GM11168 (cell line): Measurements from ENCODE around the gene GAS6.

Source experiments
- in situ Hi-C: fragments of 300-500 bp; cut with MboI; formaldehyde crosslinking; loops from one replicate; pipeline ENCODE4 v1.12.0; 2022; ENCODE audit warnings: low sequenced_read_pairs; ENCODE audit not compliant: unreplicated experiment

The GAS6 gene

DNA sequence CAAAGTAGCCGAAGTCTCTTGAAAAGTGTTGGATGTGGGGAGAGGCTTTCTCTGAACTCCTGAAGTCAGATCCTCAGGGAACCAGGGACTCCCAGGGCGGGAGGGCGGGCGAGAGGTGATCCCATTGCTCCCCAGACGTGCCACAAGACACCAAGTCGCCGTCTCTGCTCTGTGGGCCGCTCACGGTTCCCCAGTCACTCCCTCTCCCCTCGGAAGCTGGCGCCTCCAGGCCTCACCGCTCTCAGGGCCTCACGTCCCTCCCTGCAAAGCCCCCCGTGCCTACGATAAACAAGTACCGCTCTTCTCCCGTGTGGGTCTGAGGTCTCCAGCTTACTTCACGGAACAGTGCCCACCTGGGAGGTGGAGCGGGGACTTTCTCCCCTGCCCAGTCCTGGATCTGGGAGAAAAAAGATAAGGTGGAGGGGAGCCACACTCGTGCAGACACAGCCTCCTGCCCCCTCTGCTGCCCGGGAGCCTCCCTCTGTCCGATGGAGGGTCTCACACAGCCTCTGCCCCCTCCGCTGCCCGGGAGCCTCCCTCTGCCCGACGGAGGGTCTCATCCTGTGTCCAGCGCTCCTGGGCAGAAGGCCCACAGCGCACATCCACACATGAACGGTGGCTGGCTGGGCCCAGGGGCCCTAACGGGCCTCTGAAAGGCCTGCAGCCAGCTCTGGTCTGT lies 50.7 kb downstream of the GAS6 start:
- in situ Hi-C loops = no loop called here

DNA sequence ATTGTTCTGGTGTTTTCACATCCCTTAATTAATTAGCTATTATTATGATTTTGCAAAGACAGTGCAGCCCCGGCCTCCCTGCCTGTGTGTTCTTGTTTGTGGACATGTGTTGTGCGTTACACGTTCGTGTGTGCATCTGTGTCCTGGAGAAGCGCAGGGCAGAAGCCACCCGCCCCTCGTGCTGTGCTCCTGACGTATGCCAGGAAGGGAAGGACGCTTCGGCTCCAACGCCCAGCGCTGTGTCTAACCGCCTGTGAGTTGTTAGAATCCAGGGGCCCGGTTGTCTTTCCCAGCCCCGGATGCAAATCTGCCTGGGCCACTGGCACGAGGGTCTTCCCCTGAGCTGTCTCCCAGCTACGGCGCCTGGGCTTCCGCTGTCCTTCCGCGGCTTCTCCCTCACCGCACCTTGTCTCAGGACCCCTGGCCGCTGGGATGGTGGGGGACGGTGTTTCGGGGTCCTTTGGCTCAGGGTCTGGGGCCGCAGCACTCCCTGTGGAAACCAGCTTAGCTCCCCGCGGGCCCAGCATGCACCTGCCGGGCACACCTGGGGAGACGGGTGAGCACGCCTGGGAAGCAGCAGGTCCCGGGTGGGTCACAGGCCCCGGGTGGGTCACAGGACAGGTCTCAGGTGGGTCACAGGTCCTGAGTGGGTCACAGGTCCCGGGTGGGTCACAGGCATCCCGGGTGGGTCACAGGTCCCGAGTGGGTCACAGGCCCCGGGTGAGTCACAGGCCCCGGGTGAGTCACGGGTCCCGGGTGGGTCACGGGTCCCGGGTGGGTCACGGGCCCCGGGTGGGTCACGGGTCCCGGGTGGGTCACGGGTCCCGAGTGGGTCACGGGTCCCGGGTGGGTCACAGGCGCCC lies 51.5 kb downstream of the GAS6 start:
- in situ Hi-C loops = no loop called here

DNA sequence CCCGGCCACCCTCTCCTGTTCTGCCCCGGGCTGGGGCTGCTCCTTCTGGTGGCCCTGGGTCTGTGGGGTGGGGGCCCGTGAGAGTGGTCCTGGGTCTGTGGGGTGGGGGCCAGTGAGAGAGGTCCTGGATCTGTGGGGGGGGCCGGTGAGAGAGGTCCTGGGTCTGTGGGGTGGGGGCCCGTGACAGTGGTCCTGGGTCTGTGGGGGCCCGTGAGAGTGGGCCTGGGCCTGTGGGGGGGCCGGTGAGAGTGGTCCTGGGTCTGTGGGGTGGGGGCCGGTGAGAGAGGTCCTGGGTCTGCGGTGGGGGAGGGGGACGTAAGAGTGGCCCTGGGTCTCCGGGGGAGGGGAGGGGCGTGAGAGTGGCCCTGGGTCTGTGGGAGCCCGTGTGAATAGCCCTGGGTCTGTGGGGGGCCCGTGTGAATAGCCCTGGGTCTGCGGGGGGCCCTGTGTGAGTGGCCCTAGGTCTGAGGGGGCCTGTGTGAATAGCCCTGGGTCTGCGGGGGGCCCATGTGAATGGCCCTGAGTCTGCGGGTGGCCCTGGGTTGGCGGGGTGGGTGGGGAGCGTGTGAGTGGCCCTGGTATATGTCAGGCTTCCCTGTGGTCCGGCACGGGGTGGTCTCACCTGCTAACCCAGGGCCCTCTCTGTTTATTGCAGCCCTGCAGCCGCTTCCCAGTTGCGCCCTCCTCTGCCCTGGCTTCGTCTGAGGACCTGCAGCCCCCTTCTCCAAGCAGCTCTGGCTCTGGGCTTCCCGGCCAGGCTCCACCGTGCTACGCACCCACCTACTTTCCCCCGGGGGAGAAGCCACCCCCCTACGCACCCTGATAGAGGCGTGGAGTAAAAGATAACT lies 52.6 kb downstream of the GAS6 start:
- in situ Hi-C loops = no loop called here

DNA sequence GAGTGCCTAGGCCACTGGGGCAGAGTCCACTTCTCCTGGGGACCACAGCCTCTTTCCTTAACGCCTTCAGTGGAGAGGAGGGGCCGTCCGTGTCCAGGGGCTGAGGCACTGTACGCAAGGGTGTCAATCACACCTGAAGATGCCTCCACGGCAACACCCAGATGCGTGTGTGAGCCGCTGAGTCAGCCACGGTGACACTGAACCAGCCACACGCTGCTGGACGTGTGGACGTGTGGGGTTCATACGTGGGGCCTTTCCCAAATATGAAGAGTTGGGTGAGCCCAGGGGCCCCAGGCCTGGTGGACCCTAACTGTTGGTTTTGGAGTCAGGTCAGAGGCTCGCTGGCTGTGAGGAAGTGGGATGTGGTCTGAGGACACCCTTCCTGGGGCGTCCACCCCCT lies 53.2 kb downstream of the GAS6 start:
- in situ Hi-C loops = no loop called here

DNA sequence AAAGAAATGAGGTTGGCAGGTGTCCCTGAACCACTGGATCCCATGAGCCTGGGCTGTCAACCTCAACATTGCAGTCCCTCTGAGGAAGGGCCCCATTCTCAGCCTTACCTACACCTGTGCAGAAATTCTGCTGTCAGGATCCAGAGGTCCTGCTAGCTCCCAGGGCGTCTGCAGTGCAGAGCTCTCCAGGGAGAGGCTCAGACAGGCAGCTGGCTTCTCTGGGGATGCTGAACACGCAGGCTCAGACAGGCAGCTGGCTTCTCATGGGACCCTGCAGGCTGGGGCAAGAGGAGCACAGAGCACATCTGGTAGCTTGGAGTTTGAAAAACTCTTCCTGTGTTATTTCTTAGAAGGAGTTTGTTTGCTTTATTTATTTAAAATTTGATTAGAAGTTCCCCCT lies 53.9 kb downstream of the GAS6 start:
- in situ Hi-C loops = no loop called here

DNA sequence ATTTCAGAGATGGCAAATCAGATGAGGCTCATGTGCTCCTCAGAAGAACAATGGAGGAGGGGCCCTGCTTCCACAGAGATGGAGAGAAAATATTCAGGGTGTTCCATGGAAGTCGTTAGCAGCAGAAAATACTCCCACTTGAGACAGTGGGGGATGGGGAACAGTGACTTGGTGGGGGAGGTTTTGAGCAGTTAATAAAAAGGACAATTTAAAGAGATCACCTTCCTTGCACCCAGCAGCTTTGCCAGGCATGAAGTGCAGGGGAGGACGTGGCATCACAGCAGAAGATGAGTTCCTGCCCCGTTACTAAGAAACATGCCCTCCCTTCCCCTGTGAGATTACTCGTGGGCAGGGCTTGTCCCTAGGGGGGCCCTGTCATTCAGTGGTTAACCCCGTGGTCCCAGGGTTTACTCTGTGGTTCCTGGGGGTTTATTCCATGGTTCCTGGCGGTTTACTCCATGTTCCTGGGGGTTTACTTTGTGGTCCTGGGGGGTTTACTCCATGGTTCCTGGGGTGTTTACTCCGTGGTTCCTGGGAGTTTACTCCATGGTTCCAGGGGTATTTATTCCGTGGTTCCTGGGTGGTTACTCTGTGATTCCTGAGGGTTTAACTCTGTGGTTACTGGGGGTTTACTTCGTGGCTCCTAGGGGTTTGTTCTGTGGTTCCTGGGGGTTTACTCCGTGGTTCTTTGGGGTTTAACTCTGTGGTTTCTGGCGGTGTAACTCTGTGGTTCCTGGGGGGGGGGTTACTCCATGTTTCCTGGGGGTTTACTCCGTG lies 55.6 kb downstream of the GAS6 start:
- in situ Hi-C loops = no loop called here

DNA sequence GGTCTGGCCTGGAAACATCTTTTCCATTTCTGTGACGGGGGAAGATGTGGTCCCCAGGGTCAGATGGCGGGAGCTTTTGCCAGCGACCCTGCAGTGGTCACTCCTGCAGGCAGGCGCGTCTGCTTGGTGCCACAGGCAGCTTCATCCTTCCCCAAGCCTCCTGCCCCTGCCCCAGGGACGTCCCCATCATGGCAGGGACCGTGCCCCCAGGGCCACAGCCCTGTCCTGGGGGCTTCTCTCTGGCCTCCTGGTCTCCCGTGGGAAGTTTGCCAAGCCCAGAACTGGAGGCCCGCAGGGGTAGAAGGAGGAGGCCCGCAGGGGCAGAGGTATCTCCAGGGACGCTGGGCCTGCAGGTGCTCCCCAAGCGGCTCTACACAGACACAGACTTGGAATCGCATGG lies 57.4 kb downstream of the GAS6 start:
- in situ Hi-C loops = no loop called here

DNA sequence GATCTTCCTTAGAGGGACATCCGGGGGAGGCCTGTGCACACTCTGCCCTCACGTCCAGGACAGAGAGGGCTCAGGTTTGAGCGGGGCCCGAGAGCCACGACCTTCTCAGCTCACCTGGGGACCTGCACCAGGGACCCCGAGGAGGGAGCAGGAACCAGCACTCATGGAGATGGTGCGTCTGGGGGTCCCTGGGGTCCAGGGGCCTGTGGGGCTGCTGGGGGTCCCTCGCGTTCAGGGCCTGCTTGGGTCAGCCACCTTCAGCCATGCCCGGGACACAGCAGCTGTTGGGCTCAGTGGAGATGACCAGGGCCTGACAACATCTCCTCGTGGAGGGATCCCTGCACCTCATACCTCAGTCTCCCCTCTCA lies 57.8 kb downstream of the GAS6 start:
- in situ Hi-C loops = no loop called here

DNA sequence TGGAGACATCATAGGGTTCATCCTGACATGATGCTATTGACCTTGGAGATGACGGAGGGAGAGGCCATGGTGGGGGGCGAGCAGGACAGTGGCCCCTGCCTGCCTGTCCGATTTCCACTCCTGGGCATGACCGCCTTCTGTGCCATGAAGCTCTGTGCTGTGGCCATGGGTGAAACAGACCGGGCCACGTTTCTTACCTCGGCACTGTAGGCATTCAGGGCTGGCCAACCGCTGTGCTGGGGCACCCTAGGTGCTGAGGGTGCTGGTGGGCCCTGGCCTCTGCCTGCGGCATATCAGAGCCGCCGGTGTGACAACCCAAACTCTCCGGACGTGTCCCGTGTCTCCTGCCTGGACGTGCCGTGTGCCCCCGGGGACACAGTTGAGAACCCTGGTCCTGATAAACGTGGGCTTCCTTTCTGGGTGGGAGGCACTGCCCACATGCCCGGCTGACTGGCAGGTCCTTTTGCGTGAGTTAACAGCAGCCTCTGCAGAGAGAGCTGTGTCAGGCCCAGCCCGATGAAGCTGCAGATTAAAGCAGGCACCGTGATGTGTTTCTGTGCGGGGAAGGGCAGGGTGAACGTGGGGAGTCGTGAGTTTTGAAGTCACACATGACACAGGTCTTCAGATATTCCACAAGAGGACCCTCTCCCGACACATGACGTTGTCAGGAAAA lies 58.3 kb downstream of the GAS6 start:
- in situ Hi-C loops = no loop called here

DNA sequence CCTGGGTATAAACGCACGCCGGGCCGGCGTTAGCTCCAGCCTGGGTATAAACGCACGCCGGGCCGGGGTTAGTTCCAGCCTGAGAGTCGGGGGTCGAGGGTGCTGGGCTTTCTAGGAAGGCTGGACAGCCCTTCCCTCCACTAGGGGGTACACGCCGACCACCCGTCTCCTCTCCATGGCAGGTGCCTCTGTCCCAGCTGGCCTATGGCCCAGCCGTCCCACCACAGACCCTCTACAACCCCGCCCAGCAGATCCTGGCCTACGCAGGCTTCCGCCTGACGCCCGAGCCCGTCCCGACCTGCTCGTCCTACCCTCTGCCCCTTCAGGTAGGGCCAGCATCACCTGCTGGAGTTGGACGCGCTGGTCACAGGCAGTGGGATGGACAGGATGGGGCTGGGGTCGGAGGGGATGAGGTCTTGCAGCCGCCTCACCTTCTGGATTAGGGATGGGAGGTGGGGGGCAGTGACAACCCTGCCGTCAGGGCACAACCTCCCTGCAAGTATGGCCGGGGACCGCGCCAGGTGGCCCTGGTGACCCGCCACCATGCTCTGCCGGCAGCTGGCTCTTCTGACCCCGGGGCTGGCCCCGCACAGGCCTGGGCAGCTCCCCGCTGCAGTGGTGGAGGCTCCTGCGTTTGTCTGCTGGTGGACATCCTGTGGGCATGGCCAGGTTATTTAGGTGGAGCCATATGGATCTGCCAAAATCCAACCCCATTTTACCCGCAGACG lies 59.0 kb downstream of the GAS6 start:
- in situ Hi-C loops = no loop called here

DNA sequence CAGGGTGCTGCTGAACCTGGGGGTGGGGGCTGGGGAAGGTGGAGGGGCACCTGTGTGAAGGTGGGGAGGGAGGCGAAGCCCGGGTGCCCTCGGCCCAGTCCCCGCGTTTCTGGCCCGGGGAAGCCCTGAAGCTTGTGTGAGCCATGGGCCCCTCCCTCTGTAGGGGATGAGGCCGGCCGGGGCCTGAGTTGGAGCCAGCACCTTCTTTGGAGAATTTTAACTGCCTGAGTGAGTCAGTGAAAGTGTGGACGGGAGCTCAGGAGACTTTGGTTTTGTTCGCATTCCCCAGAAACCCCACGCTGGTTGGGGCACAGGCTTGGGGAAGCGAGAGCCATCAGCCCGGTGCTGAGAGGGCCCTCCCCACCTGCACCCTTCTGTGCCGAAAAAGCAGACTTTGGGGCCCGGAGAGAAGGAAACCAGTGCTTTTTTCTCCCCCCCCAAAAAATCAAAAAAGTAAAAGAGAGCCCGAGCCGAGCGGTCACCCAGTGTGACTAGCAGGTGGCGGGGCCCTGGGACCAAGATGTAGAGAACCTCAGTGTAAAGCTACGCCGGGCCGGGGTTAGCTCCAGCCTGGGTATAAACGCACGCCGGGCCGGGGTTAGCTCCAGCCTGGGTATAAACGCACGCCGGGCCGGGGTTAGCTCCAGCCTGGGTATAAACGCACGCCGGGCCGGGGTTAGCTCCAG lies 59.7 kb downstream of the GAS6 start:
- in situ Hi-C loops = no loop called here

DNA sequence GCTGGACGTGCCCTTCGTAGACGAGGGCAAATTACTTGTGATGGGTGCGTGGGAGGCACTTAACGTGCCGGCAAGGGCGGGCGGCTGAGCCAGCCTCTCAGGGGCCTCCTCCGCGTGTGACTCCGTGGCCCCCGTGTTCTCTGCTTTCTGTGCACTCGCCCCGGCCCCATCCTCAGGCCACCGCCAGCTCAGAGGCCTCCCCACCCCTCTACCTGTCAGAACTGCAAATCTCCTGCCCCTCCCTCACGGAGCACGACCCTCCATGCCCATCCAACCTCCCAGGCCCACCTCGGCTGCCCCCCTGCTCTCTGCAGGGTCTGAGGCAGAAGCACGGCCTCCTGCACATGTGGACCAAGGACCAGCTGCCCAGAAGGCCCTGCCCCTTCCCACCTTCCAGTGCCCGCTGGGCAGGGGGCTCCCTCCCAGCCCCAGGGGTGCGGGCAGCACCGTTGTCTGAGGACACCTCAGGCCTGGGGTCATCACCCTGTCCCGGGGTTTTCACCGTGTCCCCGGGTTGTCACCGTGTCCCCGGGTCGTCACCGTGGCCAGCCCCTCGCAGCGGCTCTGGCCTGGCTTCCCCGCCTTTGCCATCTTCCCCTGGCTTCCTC lies 60.4 kb downstream of the GAS6 start:
- in situ Hi-C loops = no loop called here

DNA sequence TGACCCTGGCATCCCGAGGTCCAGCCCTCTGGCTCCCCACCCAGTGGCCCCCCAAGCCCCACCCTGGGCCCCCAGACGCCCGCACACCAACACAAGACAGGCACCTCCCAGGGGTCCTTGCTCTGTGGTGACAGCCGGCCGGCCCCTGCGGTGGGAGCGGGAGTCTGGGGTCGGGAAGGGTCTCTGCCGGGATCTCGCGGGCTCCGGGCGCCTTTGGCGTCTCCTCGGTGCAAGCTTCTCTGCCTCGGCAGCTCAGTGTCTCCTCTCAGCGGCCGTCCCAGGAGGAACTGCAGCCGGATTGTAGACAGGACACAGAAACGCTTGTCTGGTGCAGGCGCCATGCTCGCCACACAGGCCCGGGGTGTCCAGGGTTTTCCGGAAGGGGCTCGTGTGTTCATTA lies 61.1 kb downstream of the GAS6 start:
- in situ Hi-C loops = no loop called here

DNA sequence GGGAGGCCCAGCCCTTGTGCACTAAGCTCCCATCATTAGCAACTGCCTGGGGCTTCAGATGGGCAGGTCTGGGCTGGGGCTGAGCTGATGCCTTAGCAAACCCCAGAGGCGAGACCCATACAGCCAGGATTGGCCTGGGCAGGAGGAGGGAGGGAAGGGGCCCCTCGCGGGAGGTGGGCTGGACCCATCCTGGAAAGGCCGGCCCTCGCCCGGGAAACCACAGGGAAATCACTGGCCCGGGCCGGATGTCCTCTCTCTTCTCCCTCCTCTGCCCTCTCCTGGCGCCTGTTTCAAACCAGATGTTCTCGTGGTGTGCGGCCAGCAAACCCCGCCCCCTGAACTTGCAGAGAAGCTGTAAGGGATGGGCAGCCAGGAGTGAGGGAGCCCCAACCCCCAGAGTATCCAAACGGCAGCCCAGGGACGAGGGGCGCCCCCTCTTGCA lies 61.8 kb downstream of the GAS6 start:
- in situ Hi-C loops = no loop called here

DNA sequence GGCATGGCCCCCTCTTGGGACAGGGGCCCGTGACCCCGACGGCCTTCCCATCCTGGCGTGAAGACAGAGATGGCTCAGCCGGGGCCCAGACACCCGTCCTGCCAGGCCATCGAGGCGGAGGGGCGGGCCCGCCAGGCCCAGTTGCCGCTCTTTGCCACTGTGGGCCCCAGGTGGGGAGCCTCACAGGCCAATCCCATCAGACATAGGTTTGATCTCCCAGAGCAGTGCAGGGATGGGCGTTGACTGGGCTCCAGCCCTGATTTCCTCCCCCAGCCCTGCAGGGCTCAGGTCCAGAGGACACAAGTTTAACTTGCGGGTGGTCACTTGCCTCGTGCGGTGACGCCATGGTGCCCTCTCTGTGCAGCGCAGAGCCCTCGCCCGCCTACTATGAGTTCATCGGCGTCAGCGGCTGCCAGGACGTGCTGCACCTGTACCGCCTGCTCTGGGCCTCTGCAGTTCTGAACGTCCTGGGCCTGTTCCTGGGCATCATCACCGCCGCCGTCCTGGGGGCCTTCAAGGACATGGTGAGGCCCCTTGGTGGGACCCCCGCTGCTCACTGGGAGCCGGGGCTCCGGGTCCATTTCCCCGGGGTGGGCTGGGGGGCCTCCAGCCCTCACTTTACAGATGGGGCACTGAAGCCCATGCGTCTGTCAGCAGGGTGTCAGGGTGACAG lies 62.5 kb downstream of the GAS6 start:
- in situ Hi-C loops = no loop called here

DNA sequence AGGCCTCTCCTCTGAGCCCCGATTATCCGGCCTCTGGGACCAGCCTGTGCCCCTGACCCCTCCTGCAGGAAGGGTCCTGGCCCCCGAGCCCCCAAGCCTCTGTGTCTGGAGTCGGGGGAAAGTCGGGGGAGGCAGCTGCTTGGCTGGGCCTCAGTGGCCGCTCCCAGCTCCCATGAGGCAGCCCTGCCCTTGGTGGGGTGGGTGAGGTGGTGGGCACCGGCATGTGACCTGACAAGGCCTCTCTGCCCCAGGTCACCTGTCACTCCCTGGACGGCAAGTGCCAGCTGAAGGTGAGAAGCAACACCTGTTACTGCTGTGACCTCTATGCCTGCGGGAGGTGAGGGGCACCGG lies 63.3 kb downstream of the GAS6 start:
- in situ Hi-C loops = no loop called here

DNA sequence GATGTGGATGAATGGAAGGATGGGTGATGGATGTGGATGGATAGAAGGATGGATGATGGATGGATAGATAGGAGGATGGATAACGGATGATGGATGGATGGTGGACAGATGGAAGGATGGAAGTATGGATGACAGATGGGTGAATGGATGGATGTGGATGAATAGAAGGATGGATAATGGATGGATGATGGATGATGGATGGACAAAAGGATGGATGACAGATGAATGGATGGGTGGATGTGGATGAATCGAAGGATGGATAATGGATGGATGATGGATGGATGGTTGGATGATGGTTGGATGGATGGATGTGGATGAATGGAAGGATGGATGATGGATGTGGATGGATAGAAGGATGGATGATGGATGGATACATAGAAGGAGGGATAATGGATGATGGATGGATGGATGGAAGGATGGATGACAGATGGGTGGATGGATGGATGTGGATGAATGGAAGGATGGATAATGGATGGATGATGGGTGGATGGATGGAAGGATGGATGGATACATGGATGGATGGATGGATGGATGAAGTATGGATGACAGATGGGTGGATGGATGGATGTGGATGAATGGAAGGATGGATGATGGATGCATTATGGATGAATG lies 65.6 kb downstream of the GAS6 start:
- in situ Hi-C loops = no loop called here
